ENCODE results near the gene TLN1. TPM values are rescaled to one million over a fixed set of nuclear protein-coding genes. Genes with fewer than 3 reads are reported as not detected.

TLN1 gene
- polyA plus RNA-seq, 1 donor from 2014 or later, result 106 TPM

DNA sequence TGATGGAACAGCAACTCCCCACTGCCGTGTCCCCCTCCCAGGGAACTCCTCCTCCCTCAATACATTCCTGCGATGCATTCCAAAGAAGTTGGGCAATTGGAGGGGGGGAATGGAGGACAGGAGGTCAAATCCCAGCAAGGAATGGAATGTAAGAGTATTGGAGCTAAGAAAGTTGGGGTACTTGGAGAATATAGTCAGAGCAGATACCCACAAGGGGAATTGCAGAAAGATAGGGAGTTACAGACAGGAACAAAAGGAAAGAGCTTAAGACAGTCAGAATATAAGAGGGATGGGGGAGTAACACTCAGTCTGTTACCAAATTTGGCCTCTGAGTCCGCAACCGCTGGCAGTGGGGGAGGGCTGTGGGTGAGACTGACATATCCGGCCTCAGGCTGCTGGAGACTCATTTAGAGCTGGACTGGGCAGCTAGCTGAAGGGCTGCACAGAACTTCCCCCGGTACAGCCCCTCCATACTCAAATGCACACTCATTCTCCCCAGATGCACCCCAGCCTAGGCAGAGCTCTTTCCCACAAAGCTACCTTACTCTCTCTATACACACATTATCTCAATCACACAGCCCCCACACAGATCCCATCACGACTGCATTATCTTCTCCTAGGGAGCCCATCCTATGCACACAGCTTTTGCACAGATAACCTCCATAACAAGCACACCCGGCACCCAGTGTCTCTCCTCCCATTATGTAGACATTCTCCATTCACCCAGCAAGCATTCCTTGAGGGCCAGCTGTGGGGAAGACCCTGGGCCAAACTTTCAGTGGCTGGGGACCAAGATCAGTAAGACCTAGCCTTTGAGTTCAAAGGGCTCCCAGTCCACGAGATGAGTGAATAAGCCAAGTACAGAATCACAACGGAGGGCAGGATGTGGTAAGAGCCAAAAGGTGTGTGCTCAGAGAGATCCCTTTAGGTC lies 3.7 kb downstream of the TLN1 start:
- H3K27ac Mint-ChIP-seq, result no peak overlapping the region
- peaks cover 20 to 34% (median 34%) of the 10 kb centered on the region in 3 donors for H3K4me1 Mint-ChIP-seq
- no peaks in the 10 kb centered on the region for H3K27me3 Mint-ChIP-seq
- no peak overlapping the region for H3K4me3 Mint-ChIP-seq
- no peaks in the 10 kb centered on the region for H3K36me3 Mint-ChIP-seq
- H3K9me3 Mint-ChIP-seq, result no peaks in the 10 kb centered on the region

DNA sequence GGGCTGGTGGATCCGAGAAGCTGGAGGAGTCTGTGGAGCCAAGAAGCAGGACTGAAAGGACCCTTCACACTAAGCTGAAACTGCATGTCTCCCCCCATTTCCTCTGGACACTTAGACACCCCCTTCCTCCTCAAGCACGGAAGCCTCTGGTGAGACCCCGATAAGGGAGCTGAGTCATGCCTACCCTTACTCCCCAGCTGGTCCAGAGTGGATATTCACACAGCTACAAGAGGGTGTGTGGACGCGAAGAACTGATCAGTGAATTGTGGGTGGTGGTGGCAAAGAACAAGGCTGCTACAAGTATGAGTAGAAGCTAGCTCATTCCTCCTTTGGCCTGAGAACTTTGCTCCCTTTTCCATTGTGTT lies 4.3 kb downstream of the TLN1 start:
- H3K4me1 Mint-ChIP-seq, result peaks cover 15 to 30% (median 30%) of the 10 kb centered on the region in 3 donors
- no peaks in the 10 kb centered on the region for H3K36me3 Mint-ChIP-seq
- H3K27me3 Mint-ChIP-seq, result no peaks in the 10 kb centered on the region
- H3K9me3 Mint-ChIP-seq, result no peaks in the 10 kb centered on the region
- no peak overlapping the region for H3K4me3 Mint-ChIP-seq
- no peak overlapping the region for H3K27ac Mint-ChIP-seq

DNA sequence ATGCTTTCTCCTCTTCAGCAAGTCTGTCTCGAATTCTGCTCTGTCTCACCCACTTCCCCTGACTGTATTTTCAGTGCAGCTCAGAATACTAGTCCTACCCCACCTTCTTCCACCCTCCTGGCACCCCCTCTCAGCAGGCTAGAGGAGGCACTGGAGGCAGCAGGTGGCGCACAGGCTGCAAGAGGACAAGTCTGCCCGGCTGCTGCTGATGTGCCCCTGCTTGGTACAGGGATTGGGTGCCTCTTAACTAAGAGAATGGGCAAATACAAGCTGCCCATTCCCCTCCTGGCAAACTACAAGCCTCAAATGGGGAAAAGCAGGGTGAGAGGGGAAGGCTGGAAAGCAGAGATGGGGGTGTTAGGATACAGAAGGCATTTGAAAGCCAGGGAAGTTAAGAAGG lies 5.1 kb downstream of the TLN1 start:
- H3K4me3 Mint-ChIP-seq, result peak overlapping the region in 3 of 4 donors; percentile 17 to 93 (median 80)
- peak overlapping the region; percentile 15 to 78 (median 27) for H3K27ac Mint-ChIP-seq
- no peaks in the 10 kb centered on the region for H3K36me3 Mint-ChIP-seq
- H3K9me3 Mint-ChIP-seq, result no peaks in the 10 kb centered on the region
- H3K4me1 Mint-ChIP-seq, result peaks cover 14 to 28% (median 25%) of the 10 kb centered on the region in 3 donors
- no peaks in the 10 kb centered on the region for H3K27me3 Mint-ChIP-seq

DNA sequence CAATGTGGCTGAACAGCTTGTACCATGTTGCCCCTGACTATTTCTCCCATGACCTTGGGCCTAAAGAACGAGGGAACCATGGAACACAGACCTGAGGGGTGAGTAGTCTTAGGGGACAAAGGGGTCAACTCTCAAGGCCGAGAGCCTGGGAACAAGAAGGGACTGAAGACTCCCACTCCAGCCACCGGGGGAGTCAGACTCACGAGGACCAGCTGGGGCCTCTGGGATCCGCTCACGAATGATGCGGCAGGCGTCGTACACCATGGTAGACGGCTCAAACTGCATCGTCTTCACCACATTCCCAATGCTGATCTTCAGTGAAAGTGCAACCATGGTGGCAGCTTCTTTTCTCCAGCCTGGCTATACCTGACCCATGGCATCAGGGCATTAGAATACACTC lies 6.6 kb downstream of the TLN1 start:
- H3K9me3 Mint-ChIP-seq, result no peaks in the 10 kb centered on the region
- H3K36me3 Mint-ChIP-seq, result no peaks in the 10 kb centered on the region
- H3K4me3 Mint-ChIP-seq, result no peak overlapping the region
- peaks cover 10 to 15% (median 15%) of the 10 kb centered on the region in 3 donors for H3K4me1 Mint-ChIP-seq
- H3K27ac Mint-ChIP-seq, result no peak overlapping the region
- H3K27me3 Mint-ChIP-seq, result no peaks in the 10 kb centered on the region

DNA sequence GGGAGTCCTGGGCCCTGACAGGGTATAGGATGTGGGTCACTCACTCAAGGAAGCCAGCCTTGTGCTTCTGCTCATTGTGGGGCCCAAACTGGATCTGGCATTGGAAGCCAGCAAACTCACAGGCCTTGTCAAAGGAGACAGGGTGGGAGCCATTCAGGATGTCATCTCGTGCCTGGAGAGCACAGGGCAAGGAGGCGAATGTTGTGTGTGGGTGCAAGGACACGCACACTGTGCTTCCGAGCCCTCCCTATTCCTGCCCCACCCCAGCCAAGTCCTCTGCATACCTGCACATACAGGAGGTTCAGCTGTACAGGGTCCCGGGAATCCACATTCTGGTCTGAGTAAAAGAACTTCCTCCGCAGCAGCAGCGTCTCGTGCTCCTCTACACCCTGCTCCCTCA lies 8.1 kb downstream of the TLN1 start:
- no peaks in the 10 kb centered on the region for H3K36me3 Mint-ChIP-seq
- H3K4me1 Mint-ChIP-seq, result peaks cover 18 to 22% (median 21%) of the 10 kb centered on the region in 3 donors
- H3K9me3 Mint-ChIP-seq, result no peaks in the 10 kb centered on the region
- H3K27ac Mint-ChIP-seq, result no peak overlapping the region
- H3K4me3 Mint-ChIP-seq, result no peak overlapping the region
- H3K27me3 Mint-ChIP-seq, result no peaks in the 10 kb centered on the region

DNA sequence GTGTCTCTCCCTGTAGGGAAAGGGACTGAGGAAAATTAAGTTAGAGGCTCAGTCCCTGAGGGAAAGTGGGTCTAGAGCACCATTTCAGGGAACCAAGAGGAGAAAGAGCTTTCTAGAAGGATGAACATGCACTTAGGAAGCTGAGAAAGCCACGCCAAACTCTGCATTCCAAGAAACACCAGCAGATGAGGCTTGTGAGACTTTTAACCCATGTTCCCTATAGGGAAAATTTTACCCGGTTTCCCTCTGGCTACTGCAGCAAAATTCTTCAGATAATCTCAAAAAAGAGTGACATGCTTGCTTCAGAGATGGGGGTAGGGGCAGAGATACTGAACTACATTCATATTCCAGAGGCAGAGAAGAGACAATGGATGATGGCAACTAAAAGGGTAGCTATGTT lies 8.6 kb downstream of the TLN1 start:
- H3K4me3 Mint-ChIP-seq, result no peak overlapping the region
- no peaks in the 10 kb centered on the region for H3K27me3 Mint-ChIP-seq
- no peaks in the 10 kb centered on the region for H3K36me3 Mint-ChIP-seq
- peaks cover 18 to 26% (median 24%) of the 10 kb centered on the region in 3 donors for H3K4me1 Mint-ChIP-seq
- H3K27ac Mint-ChIP-seq, result no peak overlapping the region
- H3K9me3 Mint-ChIP-seq, result no peaks in the 10 kb centered on the region

DNA sequence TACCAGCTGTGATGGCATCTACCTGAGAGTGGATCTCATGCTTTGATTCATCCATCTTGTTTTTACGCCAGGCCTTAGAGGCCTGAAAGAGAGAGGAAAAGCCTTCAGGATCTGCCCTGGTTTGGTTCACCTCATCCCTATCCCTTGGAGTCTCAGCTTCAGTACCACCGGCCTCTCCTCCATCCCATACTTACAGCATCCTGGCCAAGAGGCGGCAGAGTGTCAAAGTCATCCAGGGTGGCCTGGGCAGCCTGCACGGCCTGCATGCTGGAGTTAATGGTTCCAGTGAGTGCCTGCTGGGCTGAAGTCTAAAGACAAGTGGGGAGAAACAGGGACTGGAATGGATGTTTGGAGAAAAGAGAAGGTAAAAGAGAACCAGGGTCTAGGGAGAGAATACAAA lies 12.4 kb downstream of the TLN1 start:
- Mint-ChIP-seq H3K9me3 (no peaks in the 10 kb centered on the region), H3K4me1 (peaks cover 12 to 22% (median 16%) of the 10 kb centered on the region in 3 donors), H3K27me3 (no peaks in the 10 kb centered on the region), H3K27ac (peak overlapping the region; percentile 92 to 99 (median 93)), H3K4me3 (peak overlapping the region in 3 of 4 donors; percentile 30 to 64 (median 48)), H3K36me3 (peaks cover 4% of the 10 kb centered on the region)

DNA sequence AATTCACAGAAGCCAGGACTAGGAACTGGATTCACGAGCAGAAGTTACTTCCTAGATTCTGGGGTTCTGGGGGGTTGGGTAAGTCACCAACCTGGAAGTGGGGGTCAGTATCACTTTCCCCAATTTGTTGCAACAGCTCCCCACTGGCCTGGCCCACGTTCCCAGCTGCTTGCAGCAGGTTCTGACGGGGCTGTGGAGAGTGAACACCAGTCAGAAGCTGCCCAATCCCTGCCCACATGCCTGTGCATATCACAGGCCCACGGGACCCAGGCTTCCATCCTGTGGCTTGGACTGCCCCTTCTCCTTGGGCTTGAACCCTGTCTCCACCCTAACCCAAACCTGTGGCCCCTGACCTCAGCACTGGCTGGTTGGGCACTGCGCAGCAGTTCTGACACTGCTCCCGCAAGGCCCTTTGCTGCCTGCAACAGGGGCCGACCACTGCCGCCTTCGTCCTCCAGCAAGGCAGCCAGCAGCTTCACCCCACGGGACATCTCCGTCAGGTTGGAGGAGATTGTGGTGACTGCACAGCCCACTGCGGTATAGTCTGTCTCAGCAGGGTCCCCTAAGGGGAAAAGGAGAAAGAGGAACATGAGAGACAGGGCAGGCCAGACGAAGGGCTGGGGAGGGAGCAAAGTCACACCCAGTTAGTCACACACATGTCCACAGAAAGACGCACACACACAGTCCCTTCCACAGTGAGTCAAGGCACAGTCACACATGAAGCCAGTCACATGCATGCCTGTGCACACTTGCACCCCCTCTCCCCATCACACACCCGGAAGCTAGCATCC lies 13.1 kb downstream of the TLN1 start:
- Mint-ChIP-seq H3K36me3 (peaks cover 4% of the 10 kb centered on the region), H3K27ac (peak overlapping the region; percentile 92 to 99 (median 93)), H3K4me3 (peak overlapping the region; percentile 24 to 71 (median 39)), H3K4me1 (peaks cover 10 to 21% (median 16%) of the 10 kb centered on the region in 3 donors), H3K27me3 (no peaks in the 10 kb centered on the region), H3K9me3 (no peaks in the 10 kb centered on the region)

DNA sequence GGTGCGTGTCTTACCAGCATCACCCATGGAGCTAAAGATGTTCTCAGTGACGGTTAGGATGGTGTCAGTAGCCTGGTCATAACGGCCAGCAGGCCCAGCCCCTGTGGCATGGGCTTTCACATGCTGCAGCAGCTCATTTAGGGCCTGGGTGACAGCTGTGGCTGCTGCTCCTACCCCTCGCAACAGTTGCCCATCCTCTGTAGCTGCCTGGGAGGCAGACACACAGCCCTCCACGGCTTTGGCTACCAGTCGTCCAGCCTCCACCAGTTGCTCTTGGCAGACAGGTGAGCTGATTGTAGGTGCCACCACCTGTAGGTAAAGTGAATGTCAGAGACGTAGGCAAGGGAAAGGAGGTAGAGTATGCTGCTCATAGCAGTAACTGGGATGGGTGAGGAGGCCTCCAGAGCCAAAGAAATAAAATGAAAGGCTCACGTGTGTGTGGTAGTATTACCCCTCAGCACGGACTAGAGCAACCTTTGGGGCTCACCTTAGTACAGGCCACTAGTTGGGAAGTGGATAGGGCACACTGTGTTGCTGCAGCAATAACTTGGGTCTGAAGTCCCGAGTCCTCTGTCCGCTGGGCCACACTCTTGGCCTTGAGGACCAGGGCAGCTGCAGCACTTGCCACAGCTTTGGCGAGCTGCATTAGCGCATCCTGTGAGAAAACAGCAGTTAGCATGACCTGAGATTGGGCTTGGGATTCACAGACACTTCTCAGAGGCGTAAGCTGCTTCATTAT lies 14.7 kb downstream of the TLN1 start:
- peak overlapping the region in 1 of 3 donors; percentile 93 for H3K27ac Mint-ChIP-seq
- H3K9me3 Mint-ChIP-seq, result no peaks in the 10 kb centered on the region
- peaks cover 4% of the 10 kb centered on the region for H3K36me3 Mint-ChIP-seq
- H3K4me1 Mint-ChIP-seq, result peaks cover 10 to 21% (median 16%) of the 10 kb centered on the region in 3 donors
- H3K27me3 Mint-ChIP-seq, result no peaks in the 10 kb centered on the region
- peak overlapping the region in 1 of 4 donors; percentile 47 for H3K4me3 Mint-ChIP-seq

DNA sequence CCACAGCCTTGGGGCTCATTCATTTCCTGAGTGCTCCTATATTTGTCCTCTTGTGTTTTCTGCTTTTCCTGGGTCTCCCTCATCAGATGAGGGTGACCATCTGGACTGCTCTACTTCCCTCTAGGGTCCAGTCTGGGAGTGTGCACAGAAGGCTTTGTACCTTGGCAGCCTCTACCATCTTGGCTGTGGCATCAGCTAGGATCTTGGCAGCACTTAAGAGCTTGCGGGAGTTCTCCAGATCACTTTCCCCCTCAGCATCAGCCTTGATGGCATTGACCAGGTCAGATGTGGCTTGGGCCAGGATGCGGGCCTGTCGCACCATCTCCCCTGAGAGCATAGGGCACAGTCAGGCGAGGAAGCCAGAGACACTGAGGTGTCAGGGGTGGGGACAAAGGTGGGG lies 15.8 kb downstream of the TLN1 start:
- no peaks in the 10 kb centered on the region for H3K27me3 Mint-ChIP-seq
- no peaks in the 10 kb centered on the region for H3K9me3 Mint-ChIP-seq
- peak overlapping the region in 1 of 3 donors; percentile 58 for H3K27ac Mint-ChIP-seq
- no peak overlapping the region for H3K4me3 Mint-ChIP-seq
- H3K4me1 Mint-ChIP-seq, result peaks cover 10 to 21% (median 16%) of the 10 kb centered on the region in 3 donors
- H3K36me3 Mint-ChIP-seq, result peaks cover 4% of the 10 kb centered on the region

DNA sequence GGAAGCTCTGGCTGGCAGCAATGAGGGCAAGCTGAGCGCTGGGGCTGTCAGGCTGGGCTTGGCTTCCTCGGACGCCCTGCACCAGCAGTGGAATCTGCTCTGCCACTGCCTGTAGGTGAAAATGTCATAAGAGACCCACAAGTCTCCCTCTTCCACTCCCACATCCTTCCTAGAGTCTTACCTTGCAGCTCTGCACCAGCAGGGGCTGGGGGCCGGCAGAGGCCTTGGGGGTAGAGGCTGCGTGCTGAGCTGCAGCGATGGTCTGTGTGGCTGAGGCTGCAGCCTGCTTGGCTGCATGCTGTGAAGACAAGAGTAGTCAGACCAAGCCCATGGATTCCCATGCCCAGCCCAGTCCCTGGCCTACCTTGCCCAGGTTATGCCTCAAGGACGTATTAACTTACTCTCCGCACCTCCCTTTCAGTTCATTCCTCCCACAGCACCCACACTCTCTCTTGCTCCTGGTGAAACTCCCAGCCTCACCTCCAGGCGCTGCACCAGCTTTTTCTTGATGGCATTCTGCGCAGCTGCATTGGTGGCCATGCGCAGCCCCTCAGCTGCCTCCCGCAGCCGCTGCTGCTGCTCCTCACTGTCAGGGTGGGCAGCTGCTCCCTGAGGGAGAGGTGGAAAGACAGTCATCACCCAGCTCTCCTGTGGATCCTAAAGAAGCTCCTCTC lies 17.3 kb downstream of the TLN1 start:
- H3K36me3 Mint-ChIP-seq, result peaks cover 4% of the 10 kb centered on the region
- peaks cover 10 to 20% (median 11%) of the 10 kb centered on the region in 3 donors for H3K4me1 Mint-ChIP-seq
- no peaks in the 10 kb centered on the region for H3K9me3 Mint-ChIP-seq
- H3K27me3 Mint-ChIP-seq, result no peaks in the 10 kb centered on the region
- no peak overlapping the region for H3K4me3 Mint-ChIP-seq
- H3K27ac Mint-ChIP-seq, result peak overlapping the region in 1 of 3 donors; percentile 68

DNA sequence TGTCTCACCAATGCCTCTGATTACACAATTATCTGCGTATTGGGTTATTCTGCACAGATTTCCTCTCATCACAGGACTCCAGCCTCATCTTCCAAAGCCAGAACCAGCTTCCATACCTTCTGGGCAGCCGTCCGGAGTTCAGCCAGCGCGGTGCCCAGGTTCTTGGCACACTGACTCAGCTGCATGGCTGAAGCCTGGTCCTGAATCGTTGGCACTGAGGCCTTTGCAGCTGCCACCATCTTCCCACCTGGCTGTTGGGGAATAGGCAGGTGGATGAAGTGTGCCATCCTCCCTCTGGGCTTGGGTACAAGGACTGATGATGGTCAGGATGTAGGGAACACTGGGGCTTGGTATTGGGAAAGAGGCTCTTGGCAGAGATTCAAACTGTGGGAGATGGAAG lies 17.9 kb downstream of the TLN1 start:
- Mint-ChIP-seq H3K9me3 (no peaks in the 10 kb centered on the region), H3K27ac (peak overlapping the region in 1 of 3 donors; percentile 68), H3K4me1 (peaks cover 5 to 14% (median 6%) of the 10 kb centered on the region in 3 donors), H3K27me3 (no peaks in the 10 kb centered on the region), H3K36me3 (peaks cover 4% of the 10 kb centered on the region), H3K4me3 (no peak overlapping the region)

DNA sequence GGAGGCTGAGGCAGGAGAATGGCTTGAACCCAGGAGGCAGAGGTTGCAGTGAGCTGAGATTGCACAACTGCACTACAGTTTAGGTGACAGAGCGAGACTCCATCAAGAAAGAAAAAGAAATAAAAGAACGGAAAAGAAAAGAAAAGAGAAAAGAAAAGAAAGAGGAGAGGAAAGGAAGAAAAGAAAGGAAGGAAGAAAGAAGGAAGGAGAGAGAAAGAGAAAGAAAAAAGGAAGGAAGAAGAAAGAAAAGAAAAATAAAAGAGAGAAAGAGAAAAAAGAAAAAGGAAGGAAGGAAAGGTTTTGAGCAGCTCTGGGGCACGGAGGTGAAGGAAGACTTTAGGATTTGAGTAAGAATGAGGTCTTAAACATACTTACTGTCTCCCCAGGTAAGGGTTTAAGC lies 18.4 kb downstream of the TLN1 start:
- Mint-ChIP-seq H3K9me3 (no peaks in the 10 kb centered on the region), H3K4me3 (no peak overlapping the region), H3K36me3 (peaks cover 6% of the 10 kb centered on the region), H3K27ac (no peak overlapping the region), H3K4me1 (peaks cover 2 to 8% (median 5%) of the 10 kb centered on the region in 3 donors), H3K27me3 (no peaks in the 10 kb centered on the region)

DNA sequence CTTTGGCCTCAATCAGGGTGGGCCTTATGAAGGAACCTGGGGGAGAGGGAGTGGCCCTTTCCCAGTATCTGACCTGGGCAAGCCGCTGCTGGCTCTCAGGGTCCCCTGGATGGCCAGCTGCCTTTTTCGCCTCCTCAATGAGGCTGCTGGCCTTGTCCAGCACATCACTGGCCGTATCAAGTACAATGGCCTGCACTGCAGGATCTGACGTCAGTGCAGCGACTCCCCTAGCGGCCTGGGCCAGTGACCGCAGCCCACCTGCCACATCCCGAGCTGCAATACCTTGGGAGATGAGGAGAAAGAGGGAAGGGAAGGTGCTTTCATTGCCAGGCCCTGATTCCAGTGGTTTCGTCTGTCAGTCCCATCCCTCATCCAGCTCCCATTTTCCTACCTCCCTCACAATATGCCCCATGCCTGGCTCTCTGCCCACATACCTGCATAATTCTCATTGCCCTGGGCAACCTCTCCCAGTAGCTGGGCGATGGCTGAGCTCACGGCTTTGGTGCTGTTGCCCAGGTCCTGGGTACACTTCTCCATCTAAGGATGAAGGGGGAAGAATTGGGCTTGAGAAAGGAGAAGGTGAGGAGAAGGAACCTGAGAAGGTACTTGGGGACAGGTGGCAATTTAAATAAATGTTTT lies 19.1 kb downstream of the TLN1 start:
- Mint-ChIP-seq H3K27ac (no peak overlapping the region), H3K4me3 (no peak overlapping the region), H3K9me3 (no peaks in the 10 kb centered on the region), H3K36me3 (peaks cover 6% of the 10 kb centered on the region), H3K4me1 (peaks cover 0 to 5% (median 4%) of the 10 kb centered on the region in 3 donors), H3K27me3 (no peaks in the 10 kb centered on the region)
